Smooth muscle cell (in vitro differentiated cells): ENCODE data around the gene CA14. TPM values are rescaled to one million over a fixed set of nuclear protein-coding genes. Genes with fewer than 3 reads are reported as not detected.

Experiments
- DNase-seq: peaks from one replicate; lab custom pipeline; 2025; ENCODE audit not compliant: unreplicated experiment; lab: John Stamatoyannopoulos, UW
- H2AFZ ChIP-seq: fragments of 200-600 bp; sonication (generic); 2 replicates; pipeline ENCODE4 v1.6.0; 2016; ENCODE audit warnings: antibody characterized with exemption, low read depth, mild to moderate bottlenecking
- H3F3A ChIP-seq: fragments of 200-600 bp; sonication (generic); 2 replicates; pipeline ENCODE4 v1.6.0; 2017; ENCODE audit warnings: antibody characterized with exemption, low read depth
- H3K27ac ChIP-seq: fragments of 200-600 bp; sonication (generic); 2 replicates; pipeline ENCODE4 v1.5.1; 2016; ENCODE audit warnings: low read depth, mild to moderate bottlenecking
- H3K27me3 ChIP-seq: fragments of 200-600 bp; sonication (generic); 2 replicates; pipeline ENCODE4 v1.6.1; 2016; ENCODE audit warnings: low read depth, mild to moderate bottlenecking
- H3K36me3 ChIP-seq: fragments of 200-600 bp; sonication (generic); 2 replicates; pipeline ENCODE4 v1.5.1; 2016; ENCODE audit warnings: low read depth
- H3K4me1 ChIP-seq: fragments of 200-600 bp; sonication (generic); 2 replicates; pipeline ENCODE4 v1.5.1; 2016; ENCODE audit warnings: low read depth
- H3K4me2 ChIP-seq: fragments of 200-600 bp; sonication (generic); 2 replicates; pipeline ENCODE4 v1.6.0; 2016; ENCODE audit warnings: mild to moderate bottlenecking
- H3K4me3 ChIP-seq: fragments of 200-600 bp; sonication (generic); 2 replicates; pipeline ENCODE4 v1.5.1; 2016; ENCODE audit warnings: mild to moderate bottlenecking
- H3K79me2 ChIP-seq: fragments of 200-600 bp; sonication (generic); 2 replicates; pipeline ENCODE4 v1.6.0; 2016; ENCODE audit warnings: low read depth, mild to moderate bottlenecking
- H3K9ac ChIP-seq: fragments of 200-600 bp; sonication (generic); 2 replicates; pipeline ENCODE4 v1.6.0; 2016; ENCODE audit warnings: low read depth
- H3K9me3 ChIP-seq: fragments of 200-600 bp; sonication (generic); replicated peaks from 2 replicates; pipeline ENCODE4 v1.5.1; 2016; ENCODE audit warnings: low read depth
- H4K20me1 ChIP-seq: fragments of 200-600 bp; sonication (generic); 2 replicates; pipeline ENCODE4 v1.6.0; 2016; ENCODE audit warnings: low read depth
- CTCF ChIP-seq: fragments of 200-600 bp; sonication (generic); IDR thresholded peaks from 2 replicates; pipeline ENCODE4 v1.5.1; 2017; ENCODE audit warnings: borderline replicate concordance, mild to moderate bottlenecking, antibody characterized with exemption; ENCODE audit not compliant: insufficient read depth, poor library complexity, severe bottlenecking
- WGBS: methylation state at CpG from one replicate; pipeline ENCODE4 v1.1.7; 2016; ENCODE audit warnings: low lambda C conversion rate; 5-methylcytosine and 5-hydroxymethylcytosine counted together
- polyA plus RNA-seq: library from polyadenylated mRNA; unstranded; fragments of >200 nt; fragmentation: Nextera tagmentation; extraction: Ambion mirVana; gene quantifications from 2 replicates; pipeline ENCODE4 v1.2.1, GENCODE V29; 2016
- total RNA-seq: library from RNA; depleted of rRNA; stranded (reverse); fragments of >200 nt; gene quantifications from 2 replicates; pipeline ENCODE4 v1.2.3, GENCODE V29; 2014

The CA14 gene
- total and polyA plus RNA-seq, 2 experiments from 2014 or later: 0.59 TPM; not detected in 1

DNA sequence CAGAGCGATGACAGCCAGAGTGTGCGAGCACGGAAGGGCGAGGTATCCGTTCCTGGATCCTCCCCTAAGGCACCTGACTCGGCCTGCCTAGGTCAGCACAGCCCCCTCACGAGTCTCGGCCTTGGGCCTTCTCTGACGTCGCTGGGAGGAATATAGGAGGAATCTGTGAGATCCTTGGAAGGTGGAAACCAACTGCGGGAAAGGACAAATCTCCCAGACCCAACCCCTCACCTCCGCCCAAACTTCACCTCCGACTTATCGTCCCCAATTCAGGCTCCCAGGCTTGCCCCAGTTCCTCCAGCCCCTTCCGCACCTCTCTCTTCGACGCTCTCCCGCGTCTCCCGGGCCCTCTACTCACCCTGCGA, 10.7 kb downstream of the CA14 start:
- peak overlapping the region; percentile 91 for H3K4me2 ChIP-seq
- peak overlapping the region; percentile 96 for H2AFZ ChIP-seq
- peak overlapping the region; percentile 70 for H3K27ac ChIP-seq
- no peaks in the 10 kb centered on the region for H3K27me3 ChIP-seq
- peak overlapping the region; percentile 91 for H3K9ac ChIP-seq
- no peak for DNase-seq
- H3K79me2 ChIP-seq: peaks cover 23% of the 10 kb centered on the region
- 2% methylated on average over 21 of the region's 21 CpGs for WGBS
- no peaks in the 10 kb centered on the region for H3F3A ChIP-seq
- H3K36me3 ChIP-seq: no peaks in the 10 kb centered on the region
- no peak for TF ChIP-seq CTCF
- no peaks in the 10 kb centered on the region for H4K20me1 ChIP-seq
- no peaks in the 10 kb centered on the region for H3K9me3 ChIP-seq
- H3K4me1 ChIP-seq: peaks cover 23% of the 10 kb centered on the region
- H3K4me3 ChIP-seq: peak overlapping the region; percentile 97

DNA sequence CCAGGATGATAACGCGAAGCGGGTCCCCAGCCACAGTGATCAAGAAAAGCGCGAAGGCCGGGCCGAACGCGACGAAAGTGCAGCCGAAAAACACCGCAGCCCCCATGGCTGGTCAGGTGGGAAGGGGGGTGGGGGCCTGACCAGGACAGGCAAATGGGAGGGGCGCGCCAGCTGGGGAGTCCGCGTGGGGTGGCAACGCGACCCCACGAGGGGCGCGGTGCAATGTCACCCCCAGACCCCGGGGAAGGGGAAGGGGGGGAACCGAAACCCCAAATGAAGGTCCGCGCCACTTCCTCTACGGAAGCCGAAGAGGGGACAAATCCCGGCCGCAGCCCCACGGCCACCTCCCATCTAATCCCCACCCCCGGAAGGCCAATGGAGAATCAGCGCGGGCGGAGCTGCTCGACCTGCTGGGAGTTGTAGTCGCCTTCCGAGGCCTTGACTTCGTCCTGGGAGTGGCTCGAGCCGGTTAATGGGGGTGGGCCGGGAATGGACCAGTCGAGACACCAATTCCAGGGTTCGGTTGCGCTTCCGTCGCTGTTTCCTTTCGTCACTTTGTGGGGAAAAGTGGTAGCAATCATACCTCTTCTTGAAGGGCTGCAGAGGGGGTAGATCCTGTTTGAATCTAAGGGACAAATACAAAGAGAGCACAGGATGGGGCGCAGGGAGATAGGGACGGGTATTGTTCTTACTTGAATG, 11.3 kb downstream of the CA14 start, which contains the start of gene APH1A:
Gene APH1A, minus strand, starts transcription at position 312 of the 699 bp plus-strand sequence. Its CDS starts 206 bp downstream, at position 106.
- DNase-seq: peak; percentile 75
- Histone ChIP-seq H3F3A (no peaks in the 10 kb centered on the region), H3K4me3 (peak within 1 kb of the TSS; percentile 97), H3K79me2 (peaks cover 23% of the 10 kb centered on the region), H3K27me3 (no peaks in the 10 kb centered on the region), H3K9ac (peak within 1 kb of the TSS; percentile 91), H2AFZ (peak within 1 kb of the TSS; percentile 96), H3K36me3 (no peaks in the 10 kb centered on the region), H3K27ac (peak within 1 kb of the TSS; percentile 70), H3K9me3 (no peaks in the 10 kb centered on the region), H3K4me1 (peaks cover 24% of the 10 kb centered on the region), H3K4me2 (peak within 1 kb of the TSS; percentile 91), H4K20me1 (no peaks in the 10 kb centered on the region)
- TF ChIP-seq CTCF: no peak
- 2% methylated on average over 38 of the region's 49 CpGs for WGBS

DNA sequence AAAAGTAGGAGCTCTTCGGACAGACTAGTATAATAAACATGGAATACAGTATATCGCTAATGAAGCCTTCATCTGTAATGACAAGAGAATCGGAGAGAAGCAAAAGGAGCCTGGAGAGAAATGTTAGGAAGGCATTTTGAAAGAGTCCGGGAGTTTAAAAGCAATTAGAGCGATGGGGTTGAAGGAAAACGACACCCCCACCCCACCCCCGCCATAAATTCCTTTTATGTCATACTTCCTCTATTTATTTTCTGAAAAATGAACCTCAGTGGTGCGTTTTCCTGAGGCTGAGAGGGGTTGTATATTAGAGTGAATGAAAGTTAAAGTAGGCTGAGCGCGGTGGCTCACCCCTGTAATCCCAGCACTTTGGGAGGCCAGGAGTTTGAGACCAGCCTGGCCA, 11.9 kb downstream of the CA14 start:
- Histone ChIP-seq H3K27me3 (no peaks in the 10 kb centered on the region), H3K36me3 (no peaks in the 10 kb centered on the region), H4K20me1 (no peaks in the 10 kb centered on the region), H3K79me2 (peaks cover 23% of the 10 kb centered on the region), H3K27ac (peak overlapping the region; percentile 31), H3F3A (no peaks in the 10 kb centered on the region), H3K9ac (peak overlapping the region; percentile 91), H2AFZ (peak overlapping the region; percentile 96), H3K4me3 (peak overlapping the region; percentile 97), H3K9me3 (no peaks in the 10 kb centered on the region), H3K4me2 (peak overlapping the region; percentile 91), H3K4me1 (peaks cover 24% of the 10 kb centered on the region)
- no peak for DNase-seq
- 29% methylated on average over 10 of the region's 10 CpGs for WGBS
- TF ChIP-seq CTCF: no peak
